Astrocyte of the cerebellum (primary cell): ENCODE measurements around the gene ELL2.
A peak's percentile ranks its signal among the peaks of the same experiment; 100 is the strongest.

Experiments used
- DNase-seq: peaks from one replicate; pipeline ENCODE4 v3.0.0-alpha.2; 2011; ENCODE audit warnings: low read depth
- H3K4me3 ChIP-seq: 2 replicates; pipeline ENCODE4 v1.5.1; 2011; ENCODE audit warnings: mild to moderate bottlenecking, low read depth, low read length, moderate library complexity
- in situ Hi-C: cut with HindIII; loops from 2 replicates; pipeline ENCODE4 v1.10.0; 2017; ENCODE audit warnings: low sequenced_read_pairs
- TF ChIP-seq, protein P1 (sequence below): IDR thresholded peaks from 2 replicates; pipeline ENCODE4 v1.5.1; 2012; ENCODE audit warnings: low read length, low read depth, moderate library complexity, mild to moderate bottlenecking; ENCODE audit errors: missing control alignments

Gene ELL2

DNA sequence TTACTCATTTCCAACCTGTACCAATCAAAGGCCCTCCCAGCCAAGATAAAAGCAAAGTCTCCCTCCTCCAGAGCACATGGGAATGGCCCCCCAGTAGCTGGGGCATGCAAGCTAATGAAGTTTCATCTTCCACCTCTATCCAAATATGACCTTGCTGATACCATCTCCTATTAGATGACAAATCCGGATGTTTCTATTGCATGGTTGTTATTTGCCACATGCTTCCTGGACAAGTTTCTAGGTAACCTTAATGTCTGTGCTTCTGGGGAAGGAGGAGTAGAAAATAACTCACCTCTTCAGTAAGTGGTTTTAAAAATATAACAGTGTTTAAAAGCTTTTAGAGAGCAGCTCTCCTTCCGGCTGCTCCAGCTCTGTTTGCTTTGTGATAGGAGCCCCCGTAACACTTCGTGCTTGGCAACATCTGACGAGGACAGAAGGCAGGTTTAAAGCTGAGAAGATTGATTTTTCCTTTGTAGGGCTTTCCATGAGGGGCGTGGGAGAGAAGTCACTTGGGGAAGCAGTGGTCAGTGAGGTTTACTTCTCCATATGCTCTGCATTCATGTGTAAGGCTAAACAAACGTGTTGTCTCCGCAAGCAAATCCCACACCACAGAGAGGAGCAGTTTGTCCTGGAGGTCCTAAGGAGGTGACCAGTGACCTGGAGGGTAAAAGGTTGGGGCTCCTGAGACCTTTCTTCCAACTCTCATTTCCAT is 98.8 kb downstream of the ELL2 start:
- DNase-seq = no peak
- in situ Hi-C loops = no loop called here
- TF ChIP-seq, protein P1, sequence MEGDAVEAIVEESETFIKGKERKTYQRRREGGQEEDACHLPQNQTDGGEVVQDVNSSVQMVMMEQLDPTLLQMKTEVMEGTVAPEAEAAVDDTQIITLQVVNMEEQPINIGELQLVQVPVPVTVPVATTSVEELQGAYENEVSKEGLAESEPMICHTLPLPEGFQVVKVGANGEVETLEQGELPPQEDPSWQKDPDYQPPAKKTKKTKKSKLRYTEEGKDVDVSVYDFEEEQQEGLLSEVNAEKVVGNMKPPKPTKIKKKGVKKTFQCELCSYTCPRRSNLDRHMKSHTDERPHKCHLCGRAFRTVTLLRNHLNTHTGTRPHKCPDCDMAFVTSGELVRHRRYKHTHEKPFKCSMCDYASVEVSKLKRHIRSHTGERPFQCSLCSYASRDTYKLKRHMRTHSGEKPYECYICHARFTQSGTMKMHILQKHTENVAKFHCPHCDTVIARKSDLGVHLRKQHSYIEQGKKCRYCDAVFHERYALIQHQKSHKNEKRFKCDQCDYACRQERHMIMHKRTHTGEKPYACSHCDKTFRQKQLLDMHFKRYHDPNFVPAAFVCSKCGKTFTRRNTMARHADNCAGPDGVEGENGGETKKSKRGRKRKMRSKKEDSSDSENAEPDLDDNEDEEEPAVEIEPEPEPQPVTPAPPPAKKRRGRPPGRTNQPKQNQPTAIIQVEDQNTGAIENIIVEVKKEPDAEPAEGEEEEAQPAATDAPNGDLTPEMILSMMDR = no peak
- H3K4me3 ChIP-seq = no peak overlapping the region

DNA sequence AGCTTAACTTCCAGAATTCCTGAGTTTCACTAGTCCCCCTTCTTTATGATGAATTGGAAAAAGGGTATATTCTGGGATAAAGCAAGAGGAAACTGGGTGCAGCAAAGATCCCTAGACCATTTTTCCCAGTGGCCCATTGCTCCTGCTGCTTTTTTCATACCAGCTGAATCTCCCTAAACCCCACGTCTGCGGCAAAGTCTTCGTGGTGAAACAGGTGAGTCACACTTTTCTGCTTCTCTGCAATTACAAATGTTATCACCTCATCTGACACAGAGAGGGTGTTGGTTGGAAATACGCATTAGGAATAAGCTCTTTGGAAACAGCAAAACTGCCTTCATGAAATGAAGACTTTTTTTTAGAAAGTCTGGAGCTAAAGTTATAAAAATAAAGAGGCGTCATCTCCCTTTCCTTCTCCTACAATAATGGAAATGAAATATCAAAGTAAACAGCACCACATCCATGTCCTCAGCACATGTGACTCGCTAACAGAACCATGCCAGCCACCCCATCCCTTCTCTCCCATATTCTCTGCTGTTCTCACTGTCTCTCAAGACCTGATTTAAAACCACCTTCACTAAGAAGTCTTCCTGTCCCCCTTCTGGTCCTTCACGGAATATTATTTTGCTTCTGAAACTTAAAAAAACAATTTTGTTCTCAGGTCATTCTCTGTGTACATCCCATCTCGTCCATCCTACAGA is 99.6 kb downstream of the ELL2 start:
- DNase-seq = peak; percentile 44
- TF ChIP-seq, protein P1 = no peak
- in situ Hi-C loops = no loop called here
- H3K4me3 ChIP-seq = no peak overlapping the region

DNA sequence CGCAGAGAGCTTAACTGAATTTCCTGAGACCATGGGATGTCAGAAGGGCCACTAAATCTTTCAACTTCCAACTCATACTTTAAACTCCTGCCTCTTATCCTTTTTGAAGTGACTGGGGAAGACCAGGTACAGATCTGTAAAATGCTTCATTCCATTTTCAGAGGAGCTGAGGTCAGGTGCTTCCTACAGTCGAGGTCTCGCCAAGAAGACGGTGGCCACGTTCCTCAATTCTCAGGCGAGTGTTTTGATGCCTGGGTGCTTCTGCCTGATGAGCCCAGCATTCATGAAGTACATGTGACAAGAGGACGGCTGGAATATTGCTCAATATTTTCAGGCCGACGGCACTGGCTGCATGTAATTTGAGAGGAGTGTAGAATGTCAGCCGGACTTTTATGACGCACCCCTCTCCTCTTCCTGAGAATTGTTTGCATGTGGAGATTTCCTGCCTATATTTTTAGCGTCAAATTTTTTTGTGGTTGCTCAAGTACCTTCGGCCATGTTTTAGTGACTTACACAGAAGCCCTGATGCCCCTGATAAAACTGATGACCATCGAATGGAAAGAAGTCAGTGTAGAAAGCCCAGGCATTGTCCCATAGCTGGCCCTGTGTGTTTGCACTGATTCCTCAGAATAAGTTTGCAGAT is 100.3 kb downstream of the ELL2 start:
- in situ Hi-C loops = no loop called here
- H3K4me3 ChIP-seq = no peak overlapping the region
- TF ChIP-seq, protein P1 = no peak
- peak; percentile 83 for DNase-seq

DNA sequence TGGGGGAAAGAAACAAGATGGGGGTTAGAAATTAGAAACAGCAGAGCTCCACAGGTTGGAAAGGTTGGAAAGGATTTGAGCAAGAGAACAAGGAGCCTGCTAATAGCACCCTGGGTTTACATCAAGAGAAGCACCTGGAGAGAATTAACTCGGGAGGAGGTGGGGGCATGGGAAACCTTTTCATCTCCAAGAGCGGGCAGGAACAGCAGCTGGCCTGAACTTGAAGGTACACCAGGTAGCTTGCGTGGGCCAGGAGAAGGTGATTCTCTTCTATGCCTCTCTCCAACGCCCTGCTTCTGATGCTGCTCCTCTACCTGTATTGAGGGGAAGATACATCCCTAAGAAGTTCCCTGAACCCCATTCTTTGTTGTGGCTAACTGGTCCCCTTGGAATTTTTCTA is 102.0 kb downstream of the ELL2 start:
- in situ Hi-C loops = no loop called here
- H3K4me3 ChIP-seq = no peak overlapping the region
- TF ChIP-seq, protein P1 = no peak
- DNase-seq = no peak

DNA sequence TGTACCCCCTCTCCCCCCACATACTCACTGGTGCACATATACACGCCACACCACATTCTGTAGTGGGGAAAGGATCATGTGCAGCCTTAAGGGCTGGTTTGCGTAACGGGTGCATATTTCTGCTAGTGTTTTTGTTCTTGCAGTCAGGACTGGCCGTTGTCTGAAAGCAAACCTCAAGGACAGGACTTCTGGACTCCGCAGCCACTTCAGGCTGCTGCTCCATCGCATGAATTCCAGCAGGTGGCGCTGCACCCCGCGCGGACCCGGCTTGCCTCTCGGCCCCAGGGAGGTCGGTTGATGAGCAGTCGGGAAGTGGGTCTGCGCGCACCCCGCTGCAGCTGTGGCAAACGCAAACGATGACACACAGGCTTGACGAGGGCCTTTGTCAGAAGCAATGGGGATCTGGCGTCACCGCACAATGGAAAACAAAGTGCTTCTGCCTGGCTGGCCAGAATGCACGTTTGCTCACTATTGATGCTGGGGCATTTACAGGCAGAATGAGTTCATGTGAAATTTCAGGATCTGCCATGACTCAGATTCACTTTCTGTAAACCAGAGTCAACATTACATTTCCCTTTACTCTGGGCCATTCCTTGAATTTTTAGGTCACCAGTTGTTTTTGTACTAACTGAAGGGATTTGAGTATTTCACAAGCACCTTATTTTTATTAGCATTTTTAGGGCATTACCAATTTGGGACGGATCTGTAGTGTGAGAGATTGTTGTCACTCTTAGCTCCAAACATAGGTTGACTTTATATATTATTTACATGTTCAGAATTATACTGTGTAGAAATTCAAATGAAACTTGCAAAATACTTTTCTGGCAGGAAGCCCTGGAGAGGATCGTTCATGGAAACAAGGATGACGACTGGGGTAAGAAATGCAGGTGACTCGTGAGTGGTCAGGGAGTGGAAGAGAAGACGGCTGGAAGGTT is 102.7 kb downstream of the ELL2 start:
- TF ChIP-seq, protein P1 = peak; percentile 82
- DNase-seq = peak; percentile 97
- in situ Hi-C loops = no loop called here
- peak overlapping the region; percentile 12 for H3K4me3 ChIP-seq

DNA sequence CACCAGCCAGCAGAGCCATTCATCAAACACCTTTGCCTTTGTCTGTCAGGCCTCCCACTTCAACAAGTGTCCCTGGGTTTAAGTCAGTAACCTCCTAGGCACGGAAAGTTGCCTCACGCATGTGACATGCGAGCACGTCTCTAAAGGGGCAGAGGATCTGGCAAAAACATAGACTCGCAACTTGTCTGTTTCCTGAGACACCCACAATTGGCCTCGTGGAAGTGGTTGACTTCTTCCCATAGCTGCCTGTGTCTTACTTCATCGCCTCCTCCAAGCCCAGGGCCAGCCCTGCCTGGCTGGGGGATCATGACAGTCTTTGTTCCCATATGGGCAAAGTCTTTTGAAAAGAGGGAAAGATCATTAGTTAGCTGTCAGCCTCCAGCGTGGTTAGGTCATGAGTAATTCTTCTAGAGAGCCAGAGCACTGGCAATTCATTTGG is 103.6 kb downstream of the ELL2 start:
- peak; percentile 88 for DNase-seq
- TF ChIP-seq, protein P1 = no peak
- H3K4me3 ChIP-seq = no peak overlapping the region
- in situ Hi-C loops = no loop called here
